IPS-18c (cell line): Measurements from ENCODE around the gene KRT32.
"Not testable (repeated sequence)": the region's sequence is repeated elsewhere in the genome, so short reads cannot be mapped to it uniquely, and the experiment has no call there.

Experiments
- H3K4me3 ChIP-seq: 2 replicates; pipeline ENCODE4 v1.7.0; 2013; ENCODE audit warnings: low read depth, mild to moderate bottlenecking, low read length, moderate library complexity; ENCODE audit not compliant: insufficient read depth
- H3K9me3 ChIP-seq: one replicate; pipeline ENCODE4 v1.6.1; 2013; ENCODE audit warnings: mild to moderate bottlenecking, low read length, moderate library complexity; ENCODE audit not compliant: control insufficient read depth, insufficient read depth

Gene KRT32

DNA sequence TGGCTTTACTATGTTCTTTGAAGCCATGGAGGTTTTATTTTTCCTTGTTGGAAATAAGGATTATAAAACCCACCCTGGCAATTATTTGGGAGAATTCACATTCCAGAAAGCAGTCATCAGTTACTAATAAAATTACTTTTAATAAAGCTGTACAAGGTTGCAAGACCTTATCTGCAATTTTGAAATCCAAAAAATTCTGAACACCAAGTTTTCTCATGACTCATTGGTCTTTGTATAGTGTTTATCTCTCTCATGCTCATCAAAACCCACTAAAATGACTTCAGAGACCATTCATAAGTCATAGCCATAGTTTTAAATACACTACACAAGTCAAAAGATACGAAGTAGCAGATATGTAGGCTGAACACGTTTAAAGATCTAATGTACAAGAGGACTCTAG is 20.4 kb downstream of the KRT32 start:
- peaks cover 7% of the 10 kb centered on the region for H3K9me3 ChIP-seq
- H3K4me3 ChIP-seq: no peak overlapping the region

DNA sequence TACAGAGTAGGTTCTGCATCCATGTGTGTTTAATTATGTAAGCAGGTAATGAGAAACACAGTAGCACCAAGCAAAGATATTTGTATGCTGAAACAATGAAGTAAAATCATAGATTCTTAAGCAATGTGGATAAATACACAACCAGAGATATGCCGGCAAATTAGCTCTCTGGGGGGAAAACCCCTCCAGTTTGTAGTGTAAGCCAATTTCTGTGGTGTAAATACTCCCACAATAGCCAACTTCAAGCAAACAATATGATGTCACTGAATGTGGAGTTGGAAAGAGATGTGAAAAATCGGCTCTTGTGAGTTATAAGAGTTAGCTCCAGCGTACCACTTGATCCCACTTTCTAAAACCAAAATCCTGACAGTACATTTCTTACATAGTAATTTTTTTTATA is 22.5 kb downstream of the KRT32 start:
- Histone ChIP-seq H3K4me3 (no peak overlapping the region), H3K9me3 (peaks cover 4% of the 10 kb centered on the region)

DNA sequence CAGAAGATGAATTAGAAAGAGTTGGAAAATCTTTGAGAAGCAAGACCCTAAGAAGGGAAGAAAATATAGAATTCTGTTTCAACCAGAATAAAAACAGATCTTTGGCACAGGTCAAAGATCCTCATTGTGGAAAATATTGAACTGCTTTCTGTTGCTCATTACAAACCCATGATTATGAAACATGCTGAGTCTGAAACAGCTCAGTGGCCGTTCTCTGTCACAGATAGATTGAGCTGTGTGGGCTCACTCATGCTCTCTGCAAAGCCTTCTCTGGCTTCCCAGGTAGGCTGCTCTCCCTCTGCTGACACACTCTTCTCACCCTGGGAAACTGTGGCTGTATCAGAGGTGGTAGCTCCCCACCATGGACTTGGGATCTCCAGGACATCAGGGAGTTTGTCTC is 23.0 kb downstream of the KRT32 start:
- no peak overlapping the region for H3K4me3 ChIP-seq
- peaks cover 4% of the 10 kb centered on the region for H3K9me3 ChIP-seq

DNA sequence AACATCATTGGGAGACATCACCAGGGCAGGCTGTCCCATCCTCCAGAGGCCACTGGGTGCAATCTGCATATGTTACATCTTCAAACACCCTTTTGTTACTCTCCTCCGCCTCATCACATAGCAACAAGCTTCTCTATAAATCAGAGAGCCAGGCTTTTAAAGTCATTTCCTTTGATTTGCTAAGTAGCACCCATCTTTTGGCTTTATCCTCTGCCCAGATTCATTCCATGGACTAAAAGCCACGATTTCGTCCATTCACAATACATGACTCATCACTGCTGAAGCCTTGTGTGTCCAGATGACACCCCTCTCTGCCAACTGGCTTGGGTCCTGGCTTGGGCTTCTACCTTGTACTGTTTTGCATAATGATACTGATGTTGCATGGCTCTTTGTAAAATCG is 24.4 kb downstream of the KRT32 start:
- Histone ChIP-seq H3K4me3 (no peak overlapping the region), H3K9me3 (peaks cover 2% of the 10 kb centered on the region)

DNA sequence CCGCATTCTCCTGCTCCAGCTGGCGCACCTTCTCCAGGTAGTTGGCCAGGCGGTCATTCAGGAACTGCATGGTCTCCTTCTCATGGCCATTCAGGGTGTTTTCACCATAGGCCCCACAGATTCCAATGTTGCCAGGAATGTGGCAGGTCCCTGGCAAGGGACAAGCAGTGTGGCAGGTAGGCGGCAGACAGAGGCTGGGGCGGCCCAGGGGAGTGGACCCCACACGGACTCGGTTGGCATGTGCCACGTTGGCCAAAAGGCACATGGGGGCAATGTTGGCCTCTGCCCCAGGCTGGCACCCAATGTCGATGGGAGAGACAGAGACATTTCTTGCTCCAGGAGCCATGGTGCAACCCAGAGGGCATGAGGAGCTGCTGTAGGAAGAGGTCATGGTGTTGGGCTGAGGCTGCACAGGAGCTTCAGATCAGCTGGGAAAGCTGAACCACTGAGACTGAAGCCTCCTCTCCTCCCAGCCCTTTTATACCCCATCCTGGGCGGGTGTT is 26.6 kb downstream of the KRT32 start, which contains the start of gene KRT38:
Gene KRT38, minus strand, starts transcription at position 453 of the 503 bp plus-strand sequence. Its CDS starts 62 bp downstream, at position 391.
- Histone ChIP-seq H3K9me3 (no peaks in the 10 kb centered on the region), H3K4me3 (no peak within 1 kb of the TSS)

DNA sequence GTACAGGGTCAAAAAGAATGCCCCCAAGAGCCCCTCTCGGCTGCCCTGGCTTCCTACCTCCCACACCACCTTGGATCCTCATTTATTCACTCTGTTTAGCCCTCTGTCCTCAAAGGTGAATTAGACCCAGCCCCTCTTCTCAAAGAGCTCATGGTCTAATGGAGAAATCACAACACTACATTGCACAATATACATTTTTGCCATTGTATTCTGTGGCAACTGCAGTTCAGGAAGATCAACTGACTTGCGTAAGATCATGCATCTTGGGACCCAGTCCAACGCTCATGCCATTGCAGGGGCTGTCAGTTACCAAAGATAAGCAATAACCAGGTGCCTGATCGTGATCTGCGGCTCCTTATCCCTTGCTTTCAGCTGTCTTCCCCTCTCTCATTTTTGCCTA is 27.8 kb downstream of the KRT32 start:
- no peak overlapping the region for H3K4me3 ChIP-seq
- H3K9me3 ChIP-seq: no peaks in the 10 kb centered on the region

DNA sequence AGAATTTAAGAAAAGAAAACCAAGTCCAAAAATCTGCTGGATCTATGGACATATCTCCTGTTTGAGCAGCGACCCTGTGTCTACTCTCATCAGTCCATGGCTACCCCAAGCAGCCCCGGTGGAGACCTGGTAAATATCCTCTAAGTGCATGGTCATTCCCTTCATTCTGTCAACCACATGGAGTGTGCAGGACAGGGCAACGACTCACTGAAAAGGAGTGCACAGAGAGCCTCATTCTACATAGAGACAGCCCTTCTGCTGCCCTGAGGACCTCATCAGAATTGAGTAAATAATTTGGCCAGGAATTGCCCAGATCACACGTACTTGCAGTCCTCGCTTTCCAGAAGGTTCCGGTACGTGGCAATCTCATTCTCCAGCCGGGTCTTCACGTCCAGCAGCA is 29.4 kb downstream of the KRT32 start:
- Histone ChIP-seq H3K9me3 (no peaks in the 10 kb centered on the region), H3K4me3 (no peak overlapping the region)

DNA sequence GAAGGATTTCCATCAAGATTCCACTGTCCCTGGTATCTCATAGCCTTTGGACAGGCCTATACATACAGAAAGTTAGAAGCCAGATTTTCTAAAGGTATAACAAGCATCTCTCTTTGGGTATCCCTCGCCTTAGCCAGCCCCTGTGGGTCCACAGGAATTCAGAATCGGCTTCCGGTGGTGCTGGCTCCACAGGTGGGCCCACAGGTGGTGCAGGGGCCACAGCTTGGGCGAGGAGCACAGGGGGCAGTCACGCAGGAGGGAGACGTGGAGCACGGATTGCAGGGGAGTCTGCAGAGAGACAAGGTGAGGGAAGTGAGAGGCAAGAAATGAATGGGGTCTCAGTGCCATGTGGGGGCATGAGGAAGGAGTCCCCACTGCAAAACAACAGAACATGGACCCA is 29.9 kb downstream of the KRT32 start:
- H3K9me3 ChIP-seq: no peaks in the 10 kb centered on the region
- no peak overlapping the region for H3K4me3 ChIP-seq

DNA sequence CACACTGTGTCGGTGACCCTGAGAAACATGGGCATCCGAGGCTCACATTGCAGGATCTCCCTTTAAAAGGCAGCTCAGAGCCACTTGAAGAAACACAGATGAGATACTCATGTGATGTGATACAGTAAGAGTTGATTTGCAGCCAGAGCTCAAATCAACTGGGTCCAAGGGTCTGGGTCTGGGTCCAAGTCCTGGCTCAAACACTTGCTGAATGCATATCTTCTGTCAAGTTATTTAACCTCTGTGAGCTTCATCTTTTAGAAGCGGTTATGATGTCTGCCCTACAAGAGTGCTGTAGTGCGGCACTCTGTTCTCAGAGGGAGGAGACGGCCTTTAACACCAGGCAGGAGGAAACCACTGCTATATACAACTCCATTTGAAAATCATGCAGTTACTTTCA is 32.8 kb downstream of the KRT32 start:
- Histone ChIP-seq H3K4me3 (no peak overlapping the region), H3K9me3 (no peaks in the 10 kb centered on the region)

DNA sequence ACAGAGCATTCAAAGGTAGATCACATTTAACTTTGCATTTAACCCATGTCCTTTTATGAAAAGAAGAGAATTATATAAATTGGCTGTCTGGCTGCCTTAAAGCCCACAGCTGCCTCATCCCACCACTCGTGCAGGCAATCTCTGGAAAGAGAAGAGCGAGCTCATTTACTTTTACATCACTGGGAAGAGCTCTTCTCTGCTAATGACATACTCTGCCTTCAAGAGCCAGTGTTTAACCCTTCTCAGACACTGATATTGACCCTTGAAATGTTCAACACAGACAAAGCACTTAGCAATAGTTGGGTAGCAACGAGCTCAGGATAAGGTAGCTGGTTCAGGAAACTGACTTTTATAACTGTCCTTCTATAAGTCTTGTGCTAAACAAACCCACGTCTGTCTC is 33.2 kb downstream of the KRT32 start:
- Histone ChIP-seq H3K9me3 (no peaks in the 10 kb centered on the region), H3K4me3 (no peak overlapping the region)

DNA sequence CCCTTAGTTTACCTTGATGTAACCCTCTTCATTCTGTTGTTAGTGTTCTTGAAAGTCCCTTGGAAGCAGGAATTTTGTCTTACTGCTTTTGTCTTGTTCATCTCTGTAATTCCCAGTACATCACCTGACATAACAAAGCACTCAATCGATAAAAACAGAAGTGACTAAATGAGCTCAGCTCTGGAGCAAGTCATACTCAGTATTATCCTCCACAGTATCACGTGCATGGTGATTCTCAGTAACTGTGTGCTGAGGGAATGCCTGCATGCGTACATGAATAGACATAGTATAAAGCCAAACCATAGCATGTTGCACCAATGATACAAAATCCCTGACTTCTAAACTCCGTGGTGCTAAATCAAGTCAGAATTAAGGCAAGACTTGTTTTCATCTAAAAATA is 33.6 kb downstream of the KRT32 start:
- no peaks in the 10 kb centered on the region for H3K9me3 ChIP-seq
- H3K4me3 ChIP-seq: no peak overlapping the region

DNA sequence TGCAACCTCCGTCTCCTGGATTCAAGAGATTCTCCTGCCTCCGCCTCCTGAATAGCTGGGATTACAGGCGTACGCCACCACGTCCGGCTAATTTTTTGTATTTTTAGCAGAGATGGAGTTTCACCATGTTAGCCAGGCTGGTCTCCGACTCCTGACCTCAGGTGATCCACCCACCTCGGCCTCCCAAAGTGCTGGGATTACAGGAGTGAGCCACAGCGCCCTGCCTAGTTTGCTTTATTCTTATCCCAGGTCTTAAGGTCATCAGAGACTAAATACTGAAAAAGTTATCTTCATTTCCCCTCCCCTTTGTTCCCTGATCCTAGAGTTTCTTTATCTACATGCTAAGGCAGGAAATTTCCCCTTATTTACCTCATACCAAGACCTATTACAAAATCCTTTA is 36.8 kb downstream of the KRT32 start:
- H3K9me3 ChIP-seq, H3K4me3 ChIP-seq: not testable (repeated sequence)

DNA sequence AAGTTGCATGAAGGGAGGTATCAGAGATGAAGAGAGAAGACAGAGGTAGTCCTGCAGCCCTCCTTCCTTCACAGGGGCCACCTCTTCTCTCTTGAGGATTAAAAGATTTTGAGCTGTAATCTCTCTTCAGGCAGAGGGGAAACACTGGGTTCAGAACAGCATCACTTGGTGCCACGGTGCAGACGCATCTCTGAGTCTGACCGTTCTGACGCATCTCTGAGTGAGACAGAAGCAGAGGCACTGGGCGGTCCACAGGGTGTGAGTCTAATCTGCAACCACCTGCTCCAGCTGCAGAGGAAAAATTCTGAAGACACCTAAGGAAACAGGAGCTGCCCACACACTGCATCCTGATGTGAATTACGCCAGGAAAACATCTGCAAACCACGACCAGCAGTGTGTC is 37.5 kb downstream of the KRT32 start:
- Histone ChIP-seq H3K4me3 (no peak overlapping the region), H3K9me3 (no peaks in the 10 kb centered on the region)

DNA sequence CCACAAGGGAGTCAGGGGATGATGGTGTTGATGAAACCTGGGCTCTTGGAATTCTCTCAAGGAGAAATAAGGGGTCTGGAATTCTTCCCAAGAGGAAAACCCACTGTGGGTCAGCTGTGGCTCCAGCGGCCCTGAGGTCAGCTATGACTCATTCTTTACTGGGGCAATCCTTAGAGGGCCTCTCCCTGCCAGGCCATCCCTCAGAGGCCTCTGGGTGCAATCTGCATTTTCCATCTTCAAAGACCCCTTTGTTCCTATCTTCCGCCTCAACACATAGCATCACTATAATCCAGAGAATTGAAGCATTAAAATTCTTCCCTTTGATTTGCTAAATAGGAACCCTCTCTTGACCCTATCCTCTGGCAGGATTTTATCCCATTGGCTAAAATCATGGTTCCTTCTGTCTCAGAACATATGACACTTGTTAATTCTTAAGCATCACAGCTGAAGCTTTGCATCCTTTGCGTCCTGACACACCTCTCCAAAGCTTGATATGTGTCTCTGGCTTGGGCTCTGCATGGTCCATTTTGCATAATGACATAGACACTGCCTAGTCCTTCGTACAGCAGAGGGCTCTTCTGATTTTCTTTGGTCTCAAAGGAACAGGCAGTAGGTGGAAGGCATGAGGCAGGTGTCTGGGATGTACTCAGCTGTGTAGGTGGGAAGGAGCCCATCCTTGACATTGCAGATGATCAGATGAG is 38.4 kb downstream of the KRT32 start:
- Histone ChIP-seq H3K4me3 (no peak overlapping the region), H3K9me3 (no peaks in the 10 kb centered on the region)

DNA sequence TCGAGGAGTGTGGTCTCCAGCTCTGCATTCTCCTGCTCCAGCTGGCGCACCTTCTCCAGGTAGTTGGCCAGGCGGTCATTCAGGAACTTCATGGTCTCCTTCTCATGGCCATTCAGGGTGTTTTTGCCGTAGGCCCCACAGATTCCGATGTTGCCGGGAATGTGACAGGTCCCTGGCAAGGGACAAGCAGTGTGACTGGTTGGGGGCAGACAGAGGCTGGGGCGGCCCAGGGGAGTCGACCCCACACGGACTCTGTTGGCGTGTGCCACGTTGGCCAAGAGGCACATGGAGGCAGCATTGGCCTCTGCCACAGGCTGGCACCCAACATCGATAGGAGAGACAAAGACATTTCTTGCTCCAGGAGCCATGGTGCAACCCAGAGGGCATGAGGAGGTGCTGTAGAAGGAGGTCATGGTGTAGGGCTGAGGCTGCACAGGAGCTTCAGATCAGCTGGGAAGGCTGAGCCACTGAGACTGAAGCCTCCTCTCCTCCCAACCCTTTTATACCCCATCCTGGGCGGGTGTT is 43.0 kb downstream of the KRT32 start, which contains the start of gene KRT37:
Gene KRT37, minus strand, starts transcription at position 475 of the 525 bp plus-strand sequence. Its CDS starts 62 bp downstream, at position 413.
- Histone ChIP-seq H3K9me3 (no peaks in the 10 kb centered on the region), H3K4me3 (no peak within 1 kb of the TSS)

DNA sequence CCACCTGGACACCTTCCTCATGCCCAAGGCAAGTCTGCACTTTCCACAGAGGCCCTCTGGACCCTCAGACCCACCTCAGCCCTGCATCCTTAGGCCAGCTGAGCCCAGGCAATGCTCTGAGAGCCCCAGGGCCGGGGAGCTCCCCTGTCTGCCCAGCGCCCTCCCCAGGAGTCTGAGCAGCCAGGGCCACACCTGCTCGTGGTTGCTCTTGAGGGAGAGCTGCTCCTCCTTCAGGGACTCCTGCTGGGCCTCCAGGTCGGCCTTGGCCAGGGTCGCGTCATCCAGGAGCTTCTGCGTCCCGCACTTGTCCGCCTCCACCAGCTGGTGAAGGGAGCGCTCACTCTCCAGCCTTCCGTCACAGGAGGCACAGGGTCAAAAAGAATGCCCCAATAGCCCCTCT is 44.6 kb downstream of the KRT32 start:
- H3K9me3 ChIP-seq, H3K4me3 ChIP-seq: not testable (repeated sequence)

DNA sequence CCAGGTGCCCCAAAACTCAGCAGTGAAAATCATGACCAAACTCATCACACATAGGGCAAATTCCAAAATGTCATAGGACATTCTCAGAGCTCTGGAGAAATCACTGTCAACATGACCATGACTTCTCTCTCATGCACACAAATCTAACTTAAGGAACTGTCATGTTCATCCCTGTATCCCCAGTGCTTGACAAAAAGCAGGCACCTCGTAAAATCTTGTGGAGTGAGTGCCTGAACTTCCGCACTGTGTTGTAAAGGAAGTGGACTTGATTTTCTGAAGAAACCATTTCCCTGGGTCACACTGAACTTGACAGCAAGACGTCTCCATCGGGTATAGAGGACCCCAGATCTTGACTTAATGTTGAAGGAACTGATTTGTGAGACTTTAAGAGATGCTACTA is 45.6 kb downstream of the KRT32 start:
- Histone ChIP-seq H3K9me3 (no peaks in the 10 kb centered on the region), H3K4me3 (no peak overlapping the region)

DNA sequence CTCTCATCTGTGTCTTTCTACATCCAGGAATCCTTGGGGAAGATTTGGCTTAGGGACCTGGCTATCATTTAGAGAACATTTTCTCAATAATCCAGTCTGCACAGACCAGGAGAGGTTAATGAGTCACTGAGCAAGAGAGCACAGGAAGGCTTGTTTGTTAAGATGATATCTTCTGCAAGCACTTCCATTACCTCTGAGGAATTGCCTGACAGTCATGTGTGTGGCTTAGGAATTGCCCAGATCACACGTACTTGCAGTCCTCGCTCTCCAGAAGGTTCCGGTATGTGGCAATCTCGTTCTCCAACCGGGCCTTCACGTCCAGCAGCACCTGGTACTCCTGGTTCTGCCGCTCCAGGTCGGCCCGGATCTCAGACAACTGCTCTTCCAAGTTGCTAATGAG is 46.1 kb downstream of the KRT32 start:
- H3K4me3 ChIP-seq: no peak overlapping the region
- H3K9me3 ChIP-seq: no peaks in the 10 kb centered on the region

DNA sequence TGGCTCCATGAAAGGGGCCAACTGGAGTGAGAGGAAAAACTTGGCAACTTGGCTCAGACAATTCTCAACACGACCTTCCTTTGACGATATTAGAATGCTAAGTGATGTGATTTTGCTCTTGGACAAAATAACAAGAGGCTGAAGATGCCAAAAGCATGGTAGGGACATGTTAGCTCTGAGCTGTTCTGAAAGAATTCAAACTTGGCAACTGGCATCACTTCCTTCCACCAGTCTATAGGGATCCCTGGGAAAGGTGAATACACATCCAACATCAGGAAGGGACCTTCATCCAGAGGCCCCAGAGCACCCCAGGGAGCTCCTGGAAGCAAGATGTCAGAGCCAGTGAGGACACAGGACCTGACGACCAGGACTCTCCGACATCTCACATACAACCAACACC is 47.1 kb downstream of the KRT32 start:
- Histone ChIP-seq H3K9me3 (no peaks in the 10 kb centered on the region), H3K4me3 (no peak overlapping the region)
